T-helper 17 cell (primary cell): ENCODE data around the gene BHLHE40. TPM values are rescaled to one million over a fixed set of nuclear protein-coding genes. Genes with fewer than 3 reads are reported as not detected.

Experiments used
- ATAC-seq: fragments of 150-1000 bp; cut with Tn5 transposase; 2 replicates; pipeline ENCODE4 v1.10.0; 2021; ENCODE audit warnings: mild to moderate bottlenecking, moderate library complexity
- DNase-seq, 3 donors: peaks; one replicate each; pipeline versions ENCODE4 v3.0.0 to v3.0.0-alpha.2; 2020 to 2021
- H3K9me3 ChIP-seq: one replicate; pipeline ENCODE4 v1.7.0; 2013; ENCODE audit warnings: low read length, mild to moderate bottlenecking; ENCODE audit not compliant: control insufficient read depth, poor library complexity, severe bottlenecking
- H3K27ac Mint-ChIP-seq: one replicate; pipeline ENCODE4 v1.8.0; 2022; ENCODE audit warnings: mild to moderate bottlenecking, moderate library complexity, mixed read lengths
- H3K27me3 Mint-ChIP-seq: one replicate; pipeline ENCODE4 v1.8.0; 2022; ENCODE audit warnings: mixed read lengths
- H3K36me3 Mint-ChIP-seq: one replicate; pipeline ENCODE4 v1.8.0; 2022; ENCODE audit warnings: low read depth, mixed read lengths
- H3K4me1 Mint-ChIP-seq: one replicate; pipeline ENCODE4 v1.8.0; 2022; ENCODE audit warnings: mild to moderate bottlenecking, mixed read lengths
- H3K4me3 Mint-ChIP-seq: one replicate; pipeline ENCODE4 v1.8.0; 2022; ENCODE audit warnings: mild to moderate bottlenecking, moderate library complexity, mixed read lengths
- total RNA-seq, 4 donors: library from RNA in 2 of 4; stranded (reverse) in 2 of 4; gene quantifications; one replicate each; pipeline ENCODE4 v1.2.3 and lab custom pipeline; 2022 to 2026

BHLHE40 gene
- total RNA-seq, 2 donors from 2014 or later, result 295 to 329 TPM

GRCh38 chr3:5015056-5015455 lies 35.8 kb downstream of the BHLHE40 start:
- DNase-seq (no peak), ATAC-seq (no peak)
- no peaks in the 10 kb centered on the region for H3K9me3 ChIP-seq
- no peaks in the 10 kb centered on the region for H3K27me3 Mint-ChIP-seq
- no peak overlapping the region for H3K4me3 Mint-ChIP-seq
- H3K4me1 Mint-ChIP-seq, result peaks cover 56% of the 10 kb centered on the region
- peak overlapping the region; percentile 98 for H3K27ac Mint-ChIP-seq
- H3K36me3 Mint-ChIP-seq, result no peaks in the 10 kb centered on the region

- H3K4me3 Mint-ChIP-seq, result peak overlapping the region; percentile 70
- no peaks in the 10 kb centered on the region for H3K36me3 Mint-ChIP-seq
- peak overlapping the region; percentile 98 for H3K27ac Mint-ChIP-seq
- peak in 2 of 3 donors; percentile 23 to 31 for DNase-seq
- H3K27me3 Mint-ChIP-seq, result no peaks in the 10 kb centered on the region
- peak; percentile 72 for ATAC-seq
- H3K9me3 ChIP-seq, result no peaks in the 10 kb centered on the region
- H3K4me1 Mint-ChIP-seq, result peaks cover 56% of the 10 kb centered on the region
These were observed 37.2 kb downstream of the BHLHE40 start for GRCh38 chr3:5016211-5017161.

DNA sequence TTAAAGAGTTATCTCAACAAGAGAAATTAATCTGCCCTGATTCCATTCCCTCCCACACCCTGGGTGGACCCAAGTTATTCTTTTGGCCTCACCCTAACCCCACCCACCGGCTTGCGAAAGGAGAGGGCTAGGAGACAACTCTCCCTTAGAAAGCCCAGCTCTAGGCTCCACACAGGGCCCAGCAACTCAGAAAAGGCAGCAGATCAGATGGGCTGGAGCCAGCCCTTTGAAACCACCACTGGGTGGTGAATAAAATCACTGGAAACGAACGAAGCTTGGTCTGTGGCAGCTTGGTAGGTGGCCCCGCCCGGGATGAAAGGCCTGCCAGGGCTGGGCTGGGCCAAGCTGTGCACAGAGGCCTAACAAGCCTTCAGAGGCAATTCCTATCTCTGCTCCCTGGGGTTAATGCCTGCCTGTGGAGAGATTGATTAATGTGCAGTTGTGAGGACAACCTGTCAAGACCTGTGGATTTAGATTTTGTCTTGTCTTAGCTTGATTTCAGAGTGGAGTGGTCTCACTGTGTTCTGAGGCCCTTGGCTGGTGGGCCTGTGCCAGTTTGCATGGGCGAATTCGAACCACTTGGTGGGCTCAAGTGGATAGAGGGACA lies 38.8 kb downstream of the BHLHE40 start:
- Mint-ChIP-seq H3K27me3 (no peaks in the 10 kb centered on the region), H3K36me3 (no peaks in the 10 kb centered on the region), H3K4me1 (peaks cover 55% of the 10 kb centered on the region), H3K27ac (peak overlapping the region; percentile 98), H3K4me3 (no peak overlapping the region)
- ATAC-seq (peak; percentile 20), DNase-seq (no peak)
- H3K9me3 ChIP-seq, result no peaks in the 10 kb centered on the region

- Mint-ChIP-seq H3K4me3 (peak overlapping the region; percentile 80), H3K36me3 (no peaks in the 10 kb centered on the region), H3K27ac (peak overlapping the region; percentile 98), H3K27me3 (no peaks in the 10 kb centered on the region), H3K4me1 (peaks cover 57% of the 10 kb centered on the region)
- H3K9me3 ChIP-seq, result no peaks in the 10 kb centered on the region
- DNase-seq (peak; percentile 43 to 70 (median 63)), ATAC-seq (peak; percentile 86)
These were observed 40.4 kb downstream of the BHLHE40 start for GRCh38 chr3:5019411-5020241.

GRCh38 chr3:5020242-5020722 lies 41.0 kb downstream of the BHLHE40 start:
- Mint-ChIP-seq H3K4me1 (peaks cover 57% of the 10 kb centered on the region), H3K27me3 (no peaks in the 10 kb centered on the region), H3K36me3 (no peaks in the 10 kb centered on the region), H3K27ac (peak overlapping the region; percentile 98), H3K4me3 (no peak overlapping the region)
- DNase-seq (no peak), ATAC-seq (no peak)
- no peaks in the 10 kb centered on the region for H3K9me3 ChIP-seq

GRCh38 chr3:5021116-5022092 lies 42.2 kb downstream of the BHLHE40 start:
- H3K27ac Mint-ChIP-seq, result peak overlapping the region; percentile 98
- no peaks in the 10 kb centered on the region for H3K9me3 ChIP-seq
- no peak overlapping the region for H3K4me3 Mint-ChIP-seq
- H3K4me1 Mint-ChIP-seq, result peaks cover 51% of the 10 kb centered on the region
- no peaks in the 10 kb centered on the region for H3K27me3 Mint-ChIP-seq
- ATAC-seq (no peak), DNase-seq (no peak)
- H3K36me3 Mint-ChIP-seq, result no peaks in the 10 kb centered on the region

DNA sequence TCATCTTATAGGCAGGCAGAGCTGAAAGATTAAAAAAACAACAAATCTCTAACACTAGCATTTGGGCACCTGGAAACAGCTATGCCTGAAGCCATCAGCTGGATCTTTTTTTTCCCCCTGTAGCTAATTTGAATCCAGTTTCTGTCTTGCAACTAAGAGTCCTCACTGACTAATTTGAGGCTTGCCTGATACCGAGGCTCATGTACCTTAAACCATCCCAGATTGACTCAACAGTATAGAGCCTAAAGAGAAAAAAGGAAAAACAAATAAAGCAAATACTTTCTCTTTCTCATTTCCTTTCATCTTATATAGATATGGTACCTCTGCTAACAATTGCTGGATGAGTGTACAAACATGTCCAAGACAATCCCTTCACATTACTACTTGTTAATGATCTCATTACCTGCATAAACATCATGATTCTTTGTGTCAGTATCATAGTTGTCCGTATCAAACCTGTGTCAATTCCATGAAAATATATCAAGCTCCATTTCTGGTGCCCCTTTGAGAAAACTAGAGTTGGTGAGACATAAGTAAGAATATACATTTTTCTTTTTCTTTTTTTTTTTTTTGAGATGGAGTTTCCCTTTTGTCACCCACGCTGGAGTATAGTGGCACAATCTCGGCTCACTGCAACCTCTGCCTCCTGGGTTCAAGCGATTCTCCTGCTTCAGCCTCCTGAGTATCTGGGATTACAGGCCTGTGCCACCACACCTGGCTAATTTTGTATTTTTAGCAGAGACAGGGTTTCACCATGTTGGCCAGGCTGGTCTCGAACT lies 43.1 kb downstream of the BHLHE40 start:
- Mint-ChIP-seq H3K4me1 (peaks cover 44% of the 10 kb centered on the region), H3K36me3 (no peaks in the 10 kb centered on the region), H3K27ac (peak overlapping the region; percentile 88), H3K27me3 (no peaks in the 10 kb centered on the region), H3K4me3 (no peak overlapping the region)
- H3K9me3 ChIP-seq, result no peaks in the 10 kb centered on the region
- DNase-seq (no peak), ATAC-seq (no peak)

GRCh38 chr3:5022966-5023776 lies 43.9 kb downstream of the BHLHE40 start:
- Mint-ChIP-seq H3K4me1 (peaks cover 40% of the 10 kb centered on the region), H3K27ac (peak overlapping the region; percentile 88), H3K4me3 (no peak overlapping the region), H3K27me3 (no peaks in the 10 kb centered on the region), H3K36me3 (no peaks in the 10 kb centered on the region)
- no peak for DNase-seq
- H3K9me3 ChIP-seq, result no peaks in the 10 kb centered on the region
- ATAC-seq, result no peak

DNA sequence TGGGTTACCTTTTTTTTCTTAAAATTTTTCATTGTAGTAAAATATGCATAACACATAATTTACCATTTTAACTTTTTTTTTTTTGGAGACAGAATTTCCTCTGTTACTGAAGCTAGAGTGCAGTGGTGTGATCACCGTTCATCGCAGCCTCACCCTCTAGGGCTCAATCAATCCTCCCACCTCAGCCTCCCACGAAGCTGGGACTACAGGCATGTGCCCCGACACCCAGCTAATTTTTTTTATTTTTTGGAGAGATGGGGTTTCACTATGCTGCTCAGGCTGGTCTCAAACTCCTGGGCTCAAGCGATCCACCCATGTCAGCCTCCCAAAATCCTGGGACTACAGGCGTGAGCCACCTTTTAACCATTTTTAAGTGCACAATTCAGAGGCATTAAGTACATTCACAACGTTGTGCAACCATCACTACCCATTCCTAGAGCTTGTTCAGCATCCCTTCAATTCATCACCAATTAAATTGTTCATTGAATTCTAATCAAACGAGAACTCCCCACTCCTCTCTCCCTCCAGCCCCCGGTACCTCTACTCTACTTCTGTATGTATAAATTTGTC lies 44.6 kb downstream of the BHLHE40 start:
- DNase-seq (no peak), ATAC-seq (no peak)
- peak overlapping the region; percentile 88 for H3K27ac Mint-ChIP-seq
- no peaks in the 10 kb centered on the region for H3K36me3 Mint-ChIP-seq
- peaks cover 33% of the 10 kb centered on the region for H3K4me1 Mint-ChIP-seq
- no peak overlapping the region for H3K4me3 Mint-ChIP-seq
- no peaks in the 10 kb centered on the region for H3K27me3 Mint-ChIP-seq
- no peaks in the 10 kb centered on the region for H3K9me3 ChIP-seq

DNA sequence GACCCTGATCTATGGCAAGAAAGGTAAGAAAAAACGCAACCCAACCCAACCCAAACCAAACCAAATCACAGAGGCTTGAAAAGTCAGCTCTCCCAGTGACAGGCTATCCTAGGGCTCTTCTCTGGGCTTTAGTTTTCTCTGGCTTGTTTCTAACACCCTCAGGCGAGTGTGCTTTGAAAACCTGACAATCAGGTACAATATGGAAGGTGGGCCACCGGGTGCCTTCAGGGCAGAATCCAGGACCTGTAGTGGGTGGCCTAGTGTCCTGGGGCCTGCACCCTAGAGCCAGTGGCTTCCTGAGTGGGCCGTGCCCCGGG lies 46.8 kb downstream of the BHLHE40 start:
- no peaks in the 10 kb centered on the region for H3K9me3 ChIP-seq
- H3K27ac Mint-ChIP-seq, result peak overlapping the region; percentile 88
- no peaks in the 10 kb centered on the region for H3K27me3 Mint-ChIP-seq
- no peak for DNase-seq
- peaks cover 17% of the 10 kb centered on the region for H3K4me1 Mint-ChIP-seq
- peak overlapping the region; percentile 91 for H3K4me3 Mint-ChIP-seq
- H3K36me3 Mint-ChIP-seq, result no peaks in the 10 kb centered on the region
- no peak for ATAC-seq

DNA sequence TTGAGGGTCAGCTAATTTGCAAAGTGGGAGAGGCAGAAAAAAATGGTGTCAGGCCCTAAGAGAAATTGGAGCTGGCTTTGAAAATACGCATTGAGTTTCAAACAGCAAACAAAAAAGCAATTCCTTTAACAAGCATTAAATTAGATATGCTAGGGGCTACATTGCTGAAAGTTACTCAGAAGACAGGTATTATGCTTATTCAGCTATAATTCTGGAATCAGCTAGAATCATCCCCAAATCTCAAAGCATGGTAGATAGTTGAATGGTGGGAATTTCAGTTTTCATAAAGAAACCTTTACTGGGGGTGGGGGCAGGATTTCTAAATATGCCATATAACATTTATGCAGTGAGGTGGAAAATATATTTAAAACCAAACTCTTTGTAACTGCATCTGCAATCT lies 50.5 kb downstream of the BHLHE40 start:
- H3K9me3 ChIP-seq, result no peaks in the 10 kb centered on the region
- no peaks in the 10 kb centered on the region for H3K36me3 Mint-ChIP-seq
- DNase-seq, result no peak
- H3K27ac Mint-ChIP-seq, result peak overlapping the region; percentile 89
- peaks cover 6% of the 10 kb centered on the region for H3K4me1 Mint-ChIP-seq
- H3K4me3 Mint-ChIP-seq, result no peak overlapping the region
- no peaks in the 10 kb centered on the region for H3K27me3 Mint-ChIP-seq
- ATAC-seq, result no peak
